ENCODE results near the gene NONO.

NONO gene

GRCh38 chrX:71239781-71240180, 43.7 kb upstream of the NONO start:
- Histone ChIP-seq H3K27me3 (ENCODE audit: low read length) (no peaks in the 10 kb centered on the region), H3K4me3 (ENCODE audit: insufficient read depth, low read length, poor library complexity, severe bottlenecking) (no peak overlapping the region), H3K27ac (ENCODE audit: low read depth, low read length) (no peak overlapping the region), H3K9me2 (replicated peaks; ENCODE audit: insufficient read depth, low read length) (no peaks in the 10 kb centered on the region), H3K9me3 (ENCODE audit: insufficient read depth, low read length) (no peaks in the 10 kb centered on the region), H3K9ac (ENCODE audit: low read length) (no peak overlapping the region), H2AFZ (ENCODE audit: low read depth, low read length, severe bottlenecking) (no peak overlapping the region), H4K20me1 (ENCODE audit: low read depth, low read length) (no peaks in the 10 kb centered on the region), H3F3A (ENCODE audit: insufficient read depth) (no peaks in the 10 kb centered on the region), H3K36me3 (ENCODE audit: low read length) (no peaks in the 10 kb centered on the region), H3K79me2 (ENCODE audit: insufficient read depth, low read length) (no peaks in the 10 kb centered on the region), H3K4me2 (ENCODE audit: low read depth, low read length, poor library complexity, severe bottlenecking) (no peak overlapping the region)
- TF ChIP-seq EZH2phosphoT487 (conservative IDR thresholded peaks at IDR 0.05; ENCODE audit: low read length) (no peak), CTCF (IDR thresholded peaks at IDR 0.05; ENCODE audit: insufficient read depth, low read length, poor library complexity, severe bottlenecking) (no peak)

- no peaks in the 10 kb centered on the region for H3K36me3 ChIP-seq (ENCODE audit: low read length)
These were observed 42.1 kb upstream of the NONO start for GRCh38 chrX:71241301-71241700.

GRCh38 chrX:71244359-71245128, 38.9 kb upstream of the NONO start:
- H3K9ac ChIP-seq (ENCODE audit: low read length) = no peak overlapping the region
- no peak for TF ChIP-seq CTCF (IDR thresholded peaks at IDR 0.05; ENCODE audit: insufficient read depth, low read length, poor library complexity, severe bottlenecking)
- TF ChIP-seq EZH2phosphoT487 (conservative IDR thresholded peaks at IDR 0.05; ENCODE audit: low read length) = no peak
- H3K36me3 ChIP-seq (ENCODE audit: low read length) = no peaks in the 10 kb centered on the region
- H2AFZ ChIP-seq (ENCODE audit: low read depth, low read length, severe bottlenecking) = no peak overlapping the region
- H3K4me2 ChIP-seq (ENCODE audit: low read depth, low read length, poor library complexity, severe bottlenecking) = no peak overlapping the region
- no peaks in the 10 kb centered on the region for H3K79me2 ChIP-seq (ENCODE audit: insufficient read depth, low read length)
- H3K9me2 ChIP-seq (replicated peaks; ENCODE audit: insufficient read depth, low read length) = no peaks in the 10 kb centered on the region
- no peaks in the 10 kb centered on the region for H4K20me1 ChIP-seq (ENCODE audit: low read depth, low read length)
- no peaks in the 10 kb centered on the region for H3K9me3 ChIP-seq (ENCODE audit: insufficient read depth, low read length)
- no peaks in the 10 kb centered on the region for H3F3A ChIP-seq (ENCODE audit: insufficient read depth)
- H3K27me3 ChIP-seq (ENCODE audit: low read length) = no peaks in the 10 kb centered on the region
- H3K27ac ChIP-seq (ENCODE audit: low read depth, low read length) = no peak overlapping the region
- H3K4me3 ChIP-seq (ENCODE audit: insufficient read depth, low read length, poor library complexity, severe bottlenecking) = no peak overlapping the region

More at GRCh38 chrX:71241301-71241700, 42.1 kb upstream of the NONO start:
- H3K9me2 ChIP-seq (replicated peaks; ENCODE audit: insufficient read depth, low read length) = no peaks in the 10 kb centered on the region
- no peaks in the 10 kb centered on the region for H3K9me3 ChIP-seq (ENCODE audit: insufficient read depth, low read length)
- no peaks in the 10 kb centered on the region for H3K27me3 ChIP-seq (ENCODE audit: low read length)
- H2AFZ ChIP-seq (ENCODE audit: low read depth, low read length, severe bottlenecking) = no peak overlapping the region
- no peak overlapping the region for H3K9ac ChIP-seq (ENCODE audit: low read length)
- H3K27ac ChIP-seq (ENCODE audit: low read depth, low read length) = no peak overlapping the region
- H3F3A ChIP-seq (ENCODE audit: insufficient read depth) = no peaks in the 10 kb centered on the region
- no peaks in the 10 kb centered on the region for H3K79me2 ChIP-seq (ENCODE audit: insufficient read depth, low read length)
- H4K20me1 ChIP-seq (ENCODE audit: low read depth, low read length) = no peaks in the 10 kb centered on the region
- no peak overlapping the region for H3K4me2 ChIP-seq (ENCODE audit: low read depth, low read length, poor library complexity, severe bottlenecking)
- TF ChIP-seq EZH2phosphoT487 (conservative IDR thresholded peaks at IDR 0.05; ENCODE audit: low read length) (no peak), CTCF (IDR thresholded peaks at IDR 0.05; ENCODE audit: insufficient read depth, low read length, poor library complexity, severe bottlenecking) (no peak)
- no peak overlapping the region for H3K4me3 ChIP-seq (ENCODE audit: insufficient read depth, low read length, poor library complexity, severe bottlenecking)

Measured in SU-DHL-6 (cell line).